A549 (cell line): ENCODE data around the gene RELL1. TPM values are rescaled to one million over a fixed set of nuclear protein-coding genes. Genes with fewer than 3 reads are reported as not detected.

Experiments used
- ATAC-seq, 2 experiments: fragments of 200-7000 bp in 1 of 2; fragments of >200 bp in 1 of 2; cut with Nextera tagmentation in 1 of 2; cut with Tn5 transposase in 1 of 2; 3 replicates each; pipeline versions ENCODE4 v1.8.0 to v1.9.1; 2018 to 2020; ENCODE audit warnings: mild to moderate bottlenecking in 1 of 2, moderate library complexity in 1 of 2
- CTCF ChIA-PET: fragments of 300-600 bp; sonication (Branson Sonifier 250); formaldehyde crosslinking; extraction: SDS; loops from one replicate; lab custom pipeline; 2021; ENCODE audit warnings: antibody characterized with exemption, inconsistent platforms; lab: Yijun Ruan, JAX
- POLR2A ChIA-PET: fragments of 350-600 bp; formaldehyde crosslinking; extraction: SDS; loops from one replicate; lab custom pipeline; 2021; ENCODE audit warnings: antibody characterized with exemption, inconsistent platforms; lab: Yijun Ruan, JAX
- DNase-seq, 2 experiments: peaks; one replicate each; pipeline versions ENCODE4 v3.0.0 to v3.0.0-alpha.2; 2011 to 2016; ENCODE audit warnings: low read depth in 1 of 2, low spot score in 1 of 2
- FAIRE-seq: peaks from 2 replicates; lab custom pipeline; 2011; peaks lifted over from hg19 to GRCh38; lab: Jason Lieb, UNC
- H3K27ac ChIP-seq, 2 experiments: fragments of >200 bp; sonication (Bioruptor Twin); formaldehyde crosslinking; 3 replicates each; pipeline ENCODE4 v1.5.1; 2016 to 2017
- H3K4me1 ChIP-seq: fragments of >200 bp; sonication (Bioruptor Twin); formaldehyde crosslinking; 3 replicates; pipeline ENCODE4 v1.6.1; 2016
- H3K4me2 ChIP-seq: fragments of >200 bp; sonication (Bioruptor Twin); formaldehyde crosslinking; 3 replicates; pipeline ENCODE4 v1.6.1; 2016
- H3K4me3 ChIP-seq: fragments of >200 bp; sonication (Bioruptor Twin); formaldehyde crosslinking; 3 replicates; pipeline ENCODE4 v1.5.1; 2016
- H3K9me3 ChIP-seq: fragments of >200 bp; sonication (Bioruptor Twin); formaldehyde crosslinking; 3 replicates; pipeline ENCODE4 v1.6.1; 2016
- CBX2 ChIP-seq: fragments of 200-600 bp; sonication (generic); IDR thresholded peaks from 2 replicates; pipeline ENCODE4 v1.6.1; 2016; ENCODE audit warnings: low read depth, mild to moderate bottlenecking, borderline replicate concordance
- CBX8 ChIP-seq: fragments of 200-600 bp; sonication (generic); IDR thresholded peaks from 2 replicates; pipeline ENCODE4 v1.6.1; 2016
- CHD2 ChIP-seq: fragments of 150-350 bp; IDR thresholded peaks from 2 replicates; pipeline ENCODE4 v1.6.1; 2014; ENCODE audit warnings: low read length; ENCODE audit not compliant: partially characterized antibody
- E2F6 ChIP-seq: IDR thresholded peaks from 2 replicates; pipeline ENCODE4 v1.6.1; 2012; ENCODE audit warnings: low read depth, borderline replicate concordance
- EHF ChIP-seq: fragments of 250-450 bp; sonication (Bioruptor Pico); IDR thresholded peaks from 2 replicates; pipeline ENCODE4 v1.5.0; 2020; ENCODE audit warnings: mild to moderate bottlenecking
- EHMT2 ChIP-seq: fragments of 200-600 bp; sonication (generic); IDR thresholded peaks from 2 replicates; pipeline ENCODE4 v1.6.1; 2016; ENCODE audit warnings: antibody characterized with exemption, low read depth, mild to moderate bottlenecking, moderate library complexity
- EP300 ChIP-seq, 2 experiments: fragments of >200 bp; sonication (Bioruptor Twin); formaldehyde crosslinking; IDR thresholded peaks; 2 replicates in 1 of 2; 3 replicates in 1 of 2; pipeline ENCODE4 v1.6.1; 2016 to 2017
- FOSB ChIP-seq: fragments of 250-450 bp; sonication (Bioruptor Pico); IDR thresholded peaks from 2 replicates; pipeline ENCODE4 v1.5.0; 2020; ENCODE audit warnings: mild to moderate bottlenecking, moderate library complexity
- HEYL ChIP-seq: fragments of 250-450 bp; sonication (Bioruptor Pico); IDR thresholded peaks from 2 replicates; pipeline ENCODE4 v1.8.0; 2021; ENCODE audit warnings: mild to moderate bottlenecking, moderate library complexity
- HOXB13 ChIP-seq: fragments of 250-450 bp; sonication (Bioruptor Pico); IDR thresholded peaks from 2 replicates; pipeline ENCODE4 v1.5.0; 2020; ENCODE audit warnings: low read depth, mild to moderate bottlenecking, moderate library complexity
- JUN ChIP-seq, 2 experiments: fragments of >200 bp; sonication (Bioruptor Twin); formaldehyde crosslinking; IDR thresholded peaks; 2 replicates in 1 of 2; 3 replicates in 1 of 2; pipeline ENCODE4 v1.6.1; 2016 to 2017
- MAZ ChIP-seq: fragments of 150-350 bp; IDR thresholded peaks from 2 replicates; pipeline ENCODE4 v1.6.1; 2014; ENCODE audit warnings: antibody characterized with exemption, low read depth, low read length, borderline replicate concordance
- NFE2L2 ChIP-seq: fragments of 150-350 bp; conservative IDR thresholded peaks from 2 replicates; pipeline ENCODE4 v1.6.1; 2014; ENCODE audit warnings: low read length
- NPAS2 ChIP-seq: fragments of 250-450 bp; sonication (Bioruptor Pico); IDR thresholded peaks from 2 replicates; pipeline ENCODE4 v1.8.0; 2022; ENCODE audit warnings: mild to moderate bottlenecking, moderate library complexity, borderline replicate concordance
- NR3C1 ChIP-seq: fragments of >200 bp; sonication (Bioruptor Twin); formaldehyde crosslinking; IDR thresholded peaks from 3 replicates; pipeline ENCODE4 v1.6.1; 2017
- PBX3 ChIP-seq: IDR thresholded peaks from 2 replicates; pipeline ENCODE4 v1.6.1; 2012
- PHF8 ChIP-seq: fragments of 200-600 bp; sonication (generic); IDR thresholded peaks from 2 replicates; pipeline ENCODE4 v1.6.1; 2016; ENCODE audit warnings: low read depth, mild to moderate bottlenecking, antibody characterized with exemption, moderate library complexity, borderline replicate concordance
- POLR2A ChIP-seq: IDR thresholded peaks from 2 replicates; pipeline ENCODE4 v1.6.1; 2012; ENCODE audit warnings: mild to moderate bottlenecking, low read length
- RAD21 ChIP-seq, 2 experiments: fragments of >200 bp in 1 of 2; sonication (Bioruptor Twin) in 1 of 2; formaldehyde crosslinking in 1 of 2; IDR thresholded peaks in 1 of 2; conservative IDR thresholded peaks in 1 of 2; 2 replicates in 1 of 2; 3 replicates in 1 of 2; pipeline ENCODE4 v1.6.1; 2012 to 2018; ENCODE audit warnings: inconsistent platforms in 1 of 2
- REST ChIP-seq: fragments of 200-600 bp; sonication (generic); IDR thresholded peaks from 2 replicates; pipeline ENCODE4 v1.6.1; 2016; ENCODE audit warnings: antibody characterized with exemption, mild to moderate bottlenecking, moderate library complexity
- ZFP36 ChIP-seq: fragments of 450-650 bp; IDR thresholded peaks from 2 replicates; pipeline ENCODE4 v1.6.1; 2014; ENCODE audit warnings: borderline replicate concordance; ENCODE audit not compliant: partially characterized antibody
- ZSCAN20 ChIP-seq: fragments of 250-450 bp; sonication (Bioruptor Pico); IDR thresholded peaks from 2 replicates; pipeline ENCODE4 v1.8.0; 2022; ENCODE audit warnings: mild to moderate bottlenecking, moderate library complexity
- WGBS: methylation state at CpG from one replicate; pipeline ENCODE4 v1.1.6; 2017; ENCODE audit errors: missing lambda C conversion rate; 5-methylcytosine and 5-hydroxymethylcytosine counted together
- polyA plus RNA-seq, 4 experiments: library from polyadenylated mRNA; depleted of rRNA in 3 of 4; stranded (reverse); fragments of >200 nt; fragmentation: RNase III in 1 of 4; extraction: RNeasy Plus Mini Kit Qiagen cat#74134 plus additional on column Dnase treatment in 1 of 4; gene quantifications; 2 replicates in 3 of 4; 3 replicates in 1 of 4; pipeline ENCODE4 v1.2.3, GENCODE V29; 2011 to 2017
- TF ChIP-seq, protein P1 (sequence below): fragments of 250-450 bp; sonication (Bioruptor Pico); IDR thresholded peaks from 2 replicates; pipeline ENCODE4 v1.5.0; 2020; ENCODE audit warnings: low read depth, mild to moderate bottlenecking, moderate library complexity
- TF ChIP-seq, protein P2 (sequence below): fragments of 250-450 bp; sonication (Bioruptor Pico); IDR thresholded peaks from 2 replicates; pipeline ENCODE4 v1.5.0; 2021; ENCODE audit warnings: mild to moderate bottlenecking, moderate library complexity, borderline replicate concordance

Gene RELL1
- polyA plus RNA-seq, 2 of the 4 experiments (the other 2 are of a cell fraction): 5.0 to 9.6 TPM

GRCh38 chr4:37679301-37679700, 6.9 kb downstream of the RELL1 start:
- Histone ChIP-seq H3K4me1 (peaks cover 16% of the 10 kb centered on the region), H3K4me2 (no peak overlapping the region), H3K4me3 (no peak overlapping the region), H3K27ac (no peak overlapping the region), H3K9me3 (no peaks in the 10 kb centered on the region)
- ChIA-PET CTCF (no interaction called here), POLR2A (no interaction called here)
- TF ChIP-seq FOSB (CRISPR knock-in tag) (no peak), MAZ (no peak), RAD21 (conservative IDR thresholded peaks at IDR 0.05 in 1 of 2, IDR thresholded peaks at IDR 0.05 in 1 of 2) (no peak), EHF (CRISPR knock-in tag) (no peak), CBX8 (no peak)
- no peak for FAIRE-seq
- DNase-seq: no peak
- ATAC-seq: no peak
- 92% methylated on average over 2 of the region's 2 CpGs for WGBS

DNA sequence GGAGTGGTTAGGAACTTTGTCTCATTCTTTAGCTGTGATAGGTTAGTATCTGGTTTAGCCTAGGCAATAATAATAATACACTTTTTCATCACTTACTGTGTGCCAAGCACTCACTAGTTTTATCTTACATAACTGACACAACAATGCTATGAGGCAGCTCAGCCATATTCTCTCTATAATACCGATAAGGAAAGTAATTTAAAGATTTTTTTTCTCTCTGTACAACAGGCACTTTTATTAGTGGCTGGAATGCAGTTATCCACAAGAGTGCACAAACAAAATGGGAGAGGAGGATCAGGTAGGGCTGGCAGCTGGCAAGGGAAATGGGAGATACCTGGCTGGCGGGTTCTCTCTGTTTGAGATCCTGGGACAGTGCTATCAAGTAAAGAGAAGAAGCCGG, 7.6 kb downstream of the RELL1 start:
- H3K9me3 ChIP-seq: no peaks in the 10 kb centered on the region
- ATAC-seq: no peak
- TF ChIP-seq ZSCAN20 (no peak), JUN (IDR thresholded peaks at IDR 0.05) (no peak), CBX2 (no peak), NR3C1 (no peak), HOXB13 (no peak), NPAS2 (CRISPR knock-in tag) (no peak), FOSB (CRISPR knock-in tag) (no peak), EHMT2 (no peak), PHF8 (no peak), POLR2A (no peak), EHF (CRISPR knock-in tag) (no peak)
- TF ChIP-seq, protein P1, sequence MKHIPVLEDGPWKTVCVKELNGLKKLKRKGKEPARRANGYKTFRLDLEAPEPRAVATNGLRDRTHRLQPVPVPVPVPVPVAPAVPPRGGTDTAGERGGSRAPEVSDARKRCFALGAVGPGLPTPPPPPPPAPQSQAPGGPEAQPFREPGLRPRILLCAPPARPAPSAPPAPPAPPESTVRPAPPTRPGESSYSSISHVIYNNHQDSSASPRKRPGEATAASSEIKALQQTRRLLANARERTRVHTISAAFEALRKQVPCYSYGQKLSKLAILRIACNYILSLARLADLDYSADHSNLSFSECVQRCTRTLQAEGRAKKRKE (CRISPR knock-in tag): no peak
- ChIA-PET POLR2A (no interaction called here), CTCF (interaction anchor here (0.6 kb wide), 1 partner anchor 12 kb away, joined by 3 read pairs; no protein-coding TSS in a partner anchor)
- no peak overlapping the region for H3K4me2 ChIP-seq
- H3K27ac ChIP-seq: no peak overlapping the region
- 72% methylated on average over 3 of the region's 3 CpGs for WGBS
- no peak for DNase-seq
- H3K4me1 ChIP-seq: peaks cover 16% of the 10 kb centered on the region
- FAIRE-seq: no peak
- no peak overlapping the region for H3K4me3 ChIP-seq

GRCh38 chr4:37675587-37676290, 10.4 kb downstream of the RELL1 start:
- Histone ChIP-seq H3K4me3 (no peak overlapping the region), H3K9me3 (no peaks in the 10 kb centered on the region), H3K27ac (no peak overlapping the region), H3K4me1 (no peaks in the 10 kb centered on the region; the same call in 2 of the 3 replicates), H3K4me2 (no peak overlapping the region)
- ChIA-PET CTCF (interaction anchor here (2.0 kb wide), 1 partner anchor 73 kb away, joined by 8 read pairs; no protein-coding TSS in a partner anchor), POLR2A (interaction anchor here (1.1 to 1.2 kb wide), 2 partner anchors 9 to 58 kb away, joined by 3 read pairs; no protein-coding TSS in a partner anchor)
- ATAC-seq: no peak
- WGBS: 100% methylated on average over 1 of the region's 1 CpG
- no peak for FAIRE-seq
- no peak for DNase-seq
- TF ChIP-seq CHD2: no peak
- TF ChIP-seq HEYL (CRISPR knock-in tag): no peak
- no peak for TF ChIP-seq ZFP36
- TF ChIP-seq, protein P2, sequence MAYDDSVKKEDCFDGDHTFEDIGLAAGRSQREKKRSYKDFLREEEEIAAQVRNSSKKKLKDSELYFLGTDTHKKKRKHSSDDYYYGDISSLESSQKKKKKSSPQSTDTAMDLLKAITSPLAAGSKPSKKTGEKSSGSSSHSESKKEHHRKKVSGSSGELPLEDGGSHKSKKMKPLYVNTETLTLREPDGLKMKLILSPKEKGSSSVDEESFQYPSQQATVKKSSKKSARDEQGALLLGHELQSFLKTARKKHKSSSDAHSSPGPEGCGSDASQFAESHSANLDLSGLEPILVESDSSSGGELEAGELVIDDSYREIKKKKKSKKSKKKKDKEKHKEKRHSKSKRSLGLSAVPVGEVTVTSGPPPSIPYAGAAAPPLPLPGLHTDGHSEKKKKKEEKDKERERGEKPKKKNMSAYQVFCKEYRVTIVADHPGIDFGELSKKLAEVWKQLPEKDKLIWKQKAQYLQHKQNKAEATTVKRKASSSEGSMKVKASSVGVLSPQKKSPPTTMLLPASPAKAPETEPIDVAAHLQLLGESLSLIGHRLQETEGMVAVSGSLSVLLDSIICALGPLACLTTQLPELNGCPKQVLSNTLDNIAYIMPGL (CRISPR knock-in tag): no peak
- TF ChIP-seq EHMT2: no peak
- TF ChIP-seq POLR2A: no peak
- TF ChIP-seq REST: no peak
- no peak for TF ChIP-seq PBX3
- TF ChIP-seq NFE2L2: no peak
- no peak for TF ChIP-seq EHF (CRISPR knock-in tag)
- TF ChIP-seq RAD21 (conservative IDR thresholded peaks at IDR 0.05 in 1 of 2, IDR thresholded peaks at IDR 0.05 in 1 of 2): no peak
- TF ChIP-seq E2F6: no peak
- TF ChIP-seq NR3C1: no peak
- TF ChIP-seq EP300 (IDR thresholded peaks at IDR 0.05): no peak
